Breast epithelium (tissue), 3 donors: ENCODE data around the gene PPIG.

ENCODE experiments used
- POLR2A ChIP-seq: fragments of 450-650 bp; IDR thresholded peaks from one replicate; pipeline ENCODE4 v1.6.1; 2016; ENCODE audit warnings: antibody characterized with exemption, mild to moderate bottlenecking, moderate library complexity
- TF ChIP-seq, protein P1 (sequence below), 3 donors: fragments of 450-650 bp; IDR thresholded peaks; one replicate each; pipeline ENCODE4 v1.5.1; 2016 to 2017; ENCODE audit warnings: antibody characterized with exemption in 3 of 3, mild to moderate bottlenecking in 3 of 3, moderate library complexity in 3 of 3

DNA sequence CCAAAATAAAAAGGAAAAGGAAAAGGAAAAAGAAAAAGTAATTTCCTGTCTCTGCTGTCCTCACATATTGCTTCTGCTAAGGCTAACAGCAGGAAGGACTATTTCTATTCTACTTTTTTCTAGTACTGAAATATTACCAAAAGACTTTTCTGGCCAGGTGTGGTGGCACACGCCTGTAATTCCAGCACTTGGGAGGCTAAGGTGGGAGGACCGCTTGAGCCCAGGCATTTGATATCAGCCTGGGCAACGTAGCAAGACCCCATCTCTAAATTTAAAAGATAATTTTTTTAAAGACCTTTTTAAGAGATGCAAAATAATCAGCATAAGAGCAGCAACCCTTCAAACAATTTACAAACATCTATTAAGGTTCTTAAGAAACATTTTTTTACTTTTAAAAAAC, 41.7 kb upstream of the PPIG start:
- TF ChIP-seq, protein P1, sequence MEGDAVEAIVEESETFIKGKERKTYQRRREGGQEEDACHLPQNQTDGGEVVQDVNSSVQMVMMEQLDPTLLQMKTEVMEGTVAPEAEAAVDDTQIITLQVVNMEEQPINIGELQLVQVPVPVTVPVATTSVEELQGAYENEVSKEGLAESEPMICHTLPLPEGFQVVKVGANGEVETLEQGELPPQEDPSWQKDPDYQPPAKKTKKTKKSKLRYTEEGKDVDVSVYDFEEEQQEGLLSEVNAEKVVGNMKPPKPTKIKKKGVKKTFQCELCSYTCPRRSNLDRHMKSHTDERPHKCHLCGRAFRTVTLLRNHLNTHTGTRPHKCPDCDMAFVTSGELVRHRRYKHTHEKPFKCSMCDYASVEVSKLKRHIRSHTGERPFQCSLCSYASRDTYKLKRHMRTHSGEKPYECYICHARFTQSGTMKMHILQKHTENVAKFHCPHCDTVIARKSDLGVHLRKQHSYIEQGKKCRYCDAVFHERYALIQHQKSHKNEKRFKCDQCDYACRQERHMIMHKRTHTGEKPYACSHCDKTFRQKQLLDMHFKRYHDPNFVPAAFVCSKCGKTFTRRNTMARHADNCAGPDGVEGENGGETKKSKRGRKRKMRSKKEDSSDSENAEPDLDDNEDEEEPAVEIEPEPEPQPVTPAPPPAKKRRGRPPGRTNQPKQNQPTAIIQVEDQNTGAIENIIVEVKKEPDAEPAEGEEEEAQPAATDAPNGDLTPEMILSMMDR (IDR thresholded peaks at IDR 0.05) = no peak
- TF ChIP-seq POLR2A = no peak
